HG03571 (cell line): ENCODE data around the gene RAPGEF4.
"Not testable (repeated sequence)": the region's sequence is repeated elsewhere in the genome, so short reads cannot be mapped to it uniquely, and the experiment has no call there.

Source experiments
- ATAC-seq: cut with Tn5 transposase; IDR thresholded peaks from one replicate; pipeline ENCODE4 v1.9.1; 2021; ENCODE audit not compliant: unreplicated experiment

The RAPGEF4 gene

GRCh38 chr2:173087214-173087581 is 351.6 kb downstream of the RAPGEF4 start:
- ATAC-seq, result no peak

- ATAC-seq, result no peak
Observed at GRCh38 chr2:173087793-173088496, 352.3 kb downstream of the RAPGEF4 start.

- no peak for ATAC-seq
Observed at GRCh38 chr2:173090276-173090877, 354.7 kb downstream of the RAPGEF4 start.

GRCh38 chr2:173090973-173091660 is 355.5 kb downstream of the RAPGEF4 start:
- no peak for ATAC-seq

- no peak for ATAC-seq
Observed at GRCh38 chr2:173091910-173092309, 356.3 kb downstream of the RAPGEF4 start.

- no peak for ATAC-seq
Observed at GRCh38 chr2:173092844-173093402, 357.3 kb downstream of the RAPGEF4 start.

- not testable (repeated sequence) for ATAC-seq
Observed at GRCh38 chr2:173093617-173094016, 358.0 kb downstream of the RAPGEF4 start.

- no peak for ATAC-seq
Observed at GRCh38 chr2:173094731-173095130, 359.1 kb downstream of the RAPGEF4 start.

- no peak for ATAC-seq
Observed at GRCh38 chr2:173095356-173095755, 359.7 kb downstream of the RAPGEF4 start.

- no peak for ATAC-seq
Observed at GRCh38 chr2:173099271-173099670, 363.6 kb downstream of the RAPGEF4 start.

GRCh38 chr2:173099804-173100203 is 364.2 kb downstream of the RAPGEF4 start:
- no peak for ATAC-seq

GRCh38 chr2:173101687-173102086 is 366.0 kb downstream of the RAPGEF4 start:
- no peak for ATAC-seq
